Calu3 (cell line): ENCODE data around the gene LTA4H. TPM values are rescaled to one million over a fixed set of nuclear protein-coding genes. Genes with fewer than 3 reads are reported as not detected.

Experiments used
- BruUV-seq: library from RNA; stranded (reverse); fragments of 400-500 nt; replicated peaks from 2 replicates; lab custom pipeline; 2021; lab: Mats Ljungman, UMichigan
- CTCF ChIA-PET: fragments of 300-600 bp; sonication (Branson Sonifier 250); formaldehyde crosslinking; loops from one replicate; lab custom pipeline; 2022; ENCODE audit warnings: antibody characterized with exemption; lab: Charles Lee
- DNase-seq: peaks from one replicate; pipeline ENCODE4 v3.0.0; 2022
- H3K27ac Mint-ChIP-seq: one replicate; pipeline ENCODE4 v1.8.0; 2022; ENCODE audit warnings: mixed read lengths; ENCODE audit not compliant: unreplicated experiment
- H3K27me3 Mint-ChIP-seq: one replicate; pipeline ENCODE4 v1.8.0; 2022; ENCODE audit warnings: mixed read lengths; ENCODE audit not compliant: unreplicated experiment
- H3K36me3 Mint-ChIP-seq: one replicate; pipeline ENCODE4 v1.8.0; 2022; ENCODE audit warnings: mild to moderate bottlenecking, moderate library complexity, mixed read lengths; ENCODE audit not compliant: insufficient read depth, unreplicated experiment
- H3K4me1 Mint-ChIP-seq: one replicate; pipeline ENCODE4 v1.8.0; 2022; ENCODE audit warnings: mild to moderate bottlenecking, low read depth, mixed read lengths; ENCODE audit not compliant: unreplicated experiment
- H3K4me3 Mint-ChIP-seq: one replicate; pipeline ENCODE4 v1.8.0; 2022; ENCODE audit warnings: mild to moderate bottlenecking, low read depth, moderate library complexity, mixed read lengths; ENCODE audit not compliant: unreplicated experiment
- H3K9me3 Mint-ChIP-seq: one replicate; pipeline ENCODE4 v1.8.0; 2022; ENCODE audit warnings: low read depth, mixed read lengths; ENCODE audit not compliant: unreplicated experiment
- intact Hi-C: fragments of 100-400 bp; cut with micrococcal nuclease; formaldehyde crosslinking; loops from one replicate; pipeline ENCODE4 v1.10.0; 2022; ENCODE audit not compliant: unreplicated experiment
- total RNA-seq: library from RNA; stranded (reverse); gene quantifications from 2 replicates; pipeline ENCODE4 v1.2.3, GENCODE V29; 2022
- TF ChIP-seq, protein P1 (sequence below): fragments of 200-600 bp; IDR thresholded peaks from one replicate; pipeline ENCODE4 v1.8.0; 2022; ENCODE audit warnings: antibody characterized with exemption; ENCODE audit not compliant: unreplicated experiment

Gene LTA4H
- total RNA-seq, 1 experiment from 2014 or later = 105 TPM

DNA sequence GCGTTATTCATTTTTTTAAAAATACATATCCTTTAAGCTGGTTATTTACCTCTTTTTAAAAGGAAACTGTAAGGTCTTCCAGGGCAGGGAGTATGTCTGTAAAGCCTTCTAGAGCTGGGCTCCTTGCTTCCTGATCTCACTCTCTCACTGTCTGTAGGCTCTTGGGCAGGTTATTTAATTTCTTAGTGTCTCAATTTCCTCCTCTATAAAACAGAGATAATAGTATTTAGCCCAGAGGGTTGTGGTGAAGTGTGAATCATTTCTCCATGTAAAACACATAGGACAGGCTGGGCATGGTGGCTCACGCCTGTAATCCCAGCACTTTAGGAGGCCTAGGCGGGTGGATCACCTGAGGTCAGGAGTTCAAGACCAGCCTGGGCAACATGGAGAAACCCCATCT, 25.9 kb upstream of the LTA4H start:
- H3K36me3 Mint-ChIP-seq = no peaks in the 10 kb centered on the region
- no TSS peak for BruUV-seq
- TF ChIP-seq, protein P1, sequence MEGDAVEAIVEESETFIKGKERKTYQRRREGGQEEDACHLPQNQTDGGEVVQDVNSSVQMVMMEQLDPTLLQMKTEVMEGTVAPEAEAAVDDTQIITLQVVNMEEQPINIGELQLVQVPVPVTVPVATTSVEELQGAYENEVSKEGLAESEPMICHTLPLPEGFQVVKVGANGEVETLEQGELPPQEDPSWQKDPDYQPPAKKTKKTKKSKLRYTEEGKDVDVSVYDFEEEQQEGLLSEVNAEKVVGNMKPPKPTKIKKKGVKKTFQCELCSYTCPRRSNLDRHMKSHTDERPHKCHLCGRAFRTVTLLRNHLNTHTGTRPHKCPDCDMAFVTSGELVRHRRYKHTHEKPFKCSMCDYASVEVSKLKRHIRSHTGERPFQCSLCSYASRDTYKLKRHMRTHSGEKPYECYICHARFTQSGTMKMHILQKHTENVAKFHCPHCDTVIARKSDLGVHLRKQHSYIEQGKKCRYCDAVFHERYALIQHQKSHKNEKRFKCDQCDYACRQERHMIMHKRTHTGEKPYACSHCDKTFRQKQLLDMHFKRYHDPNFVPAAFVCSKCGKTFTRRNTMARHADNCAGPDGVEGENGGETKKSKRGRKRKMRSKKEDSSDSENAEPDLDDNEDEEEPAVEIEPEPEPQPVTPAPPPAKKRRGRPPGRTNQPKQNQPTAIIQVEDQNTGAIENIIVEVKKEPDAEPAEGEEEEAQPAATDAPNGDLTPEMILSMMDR = no peak
- peaks cover 2% of the 10 kb centered on the region for H3K9me3 Mint-ChIP-seq
- no peak overlapping the region for H3K27ac Mint-ChIP-seq
- no peak overlapping the region for H3K4me3 Mint-ChIP-seq
- intact Hi-C loops = no loop called here
- H3K4me1 Mint-ChIP-seq = no peaks in the 10 kb centered on the region
- no peaks in the 10 kb centered on the region for H3K27me3 Mint-ChIP-seq
- no peak for DNase-seq
- CTCF ChIA-PET = interaction anchor here (1.3 to 1.8 kb wide), 2 partner anchors 154 to 455 kb away, joined by 3 to 8 read pairs; no protein-coding TSS in a partner anchor

DNA sequence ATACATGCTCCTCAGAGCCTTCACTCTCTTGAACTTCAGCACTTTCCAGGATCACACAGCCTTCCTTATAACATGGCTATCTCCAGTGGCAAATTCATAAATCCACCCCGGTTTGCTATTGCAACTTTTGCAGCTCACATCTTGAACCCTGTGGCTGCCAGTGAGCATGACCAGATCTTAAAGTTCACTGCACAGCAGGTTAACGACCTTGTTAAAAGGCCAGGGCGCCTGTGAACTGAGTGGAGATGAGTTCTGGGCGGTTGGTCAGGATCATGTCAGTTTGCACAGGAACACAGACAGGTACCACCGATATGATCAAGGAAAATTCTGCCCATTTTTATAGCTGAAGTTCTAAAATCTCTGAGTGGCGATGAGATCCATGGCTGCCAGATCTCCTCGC, 24.7 kb upstream of the LTA4H start:
- H3K27ac Mint-ChIP-seq = no peak overlapping the region

DNA sequence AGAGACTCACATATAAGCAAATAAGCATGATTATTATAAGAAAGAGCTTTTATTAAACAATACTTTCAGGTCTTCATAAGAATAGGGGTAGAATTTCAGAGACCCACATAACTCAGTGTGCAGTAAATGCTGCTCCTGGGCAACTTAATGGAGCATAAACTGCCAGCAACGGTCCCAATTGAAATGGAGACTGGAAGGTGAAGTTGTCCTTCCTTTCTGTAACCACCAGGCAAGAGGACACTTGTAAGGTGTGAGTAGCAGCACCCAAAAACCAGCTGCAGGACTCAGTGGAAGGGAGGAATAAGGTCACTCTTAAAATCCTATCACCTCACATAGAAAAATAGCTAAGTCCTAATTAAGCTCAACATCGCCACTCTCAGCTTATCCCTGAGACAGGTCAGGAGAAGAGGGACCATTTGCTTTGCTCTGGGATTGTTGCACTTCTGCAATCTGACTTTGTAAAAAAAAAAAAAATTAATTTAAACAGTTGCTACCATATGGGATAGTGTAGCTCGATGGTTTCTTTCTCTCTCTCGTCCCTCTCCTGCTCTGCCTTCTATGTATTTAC, 22.7 kb upstream of the LTA4H start:
- H3K4me1 Mint-ChIP-seq = no peaks in the 10 kb centered on the region
- intact Hi-C loops = loop anchor here (1.0 kb wide), 1 partner anchor 43 kb away; no protein-coding TSS in a partner anchor
- no peak overlapping the region for H3K4me3 Mint-ChIP-seq
- CTCF ChIA-PET = interaction anchor here (0.6 to 1.3 kb wide), 7 partner anchors 22 to 212 kb away, joined by 3 to 13 read pairs (median 6); partner anchors contain the start of gene LTA4H
- TF ChIP-seq, protein P1 = no peak
- peaks cover 2% of the 10 kb centered on the region for H3K9me3 Mint-ChIP-seq
- no peaks in the 10 kb centered on the region for H3K27me3 Mint-ChIP-seq
- H3K36me3 Mint-ChIP-seq = no peaks in the 10 kb centered on the region
- BruUV-seq = no TSS peak
- DNase-seq = no peak
- H3K27ac Mint-ChIP-seq = no peak overlapping the region

More for the DNA sequence above, 24.7 kb upstream of the LTA4H start:
- peaks cover 2% of the 10 kb centered on the region for H3K9me3 Mint-ChIP-seq
- TF ChIP-seq, protein P1 = no peak
- intact Hi-C loops = no loop called here
- no TSS peak for BruUV-seq
- no peak for DNase-seq
- no peaks in the 10 kb centered on the region for H3K27me3 Mint-ChIP-seq
- CTCF ChIA-PET = interaction anchor here (1.8 kb wide), 1 partner anchor 13 kb away, joined by 4 read pairs; no protein-coding TSS in a partner anchor
- no peaks in the 10 kb centered on the region for H3K4me1 Mint-ChIP-seq
- H3K36me3 Mint-ChIP-seq = no peaks in the 10 kb centered on the region
- no peak overlapping the region for H3K4me3 Mint-ChIP-seq

DNA sequence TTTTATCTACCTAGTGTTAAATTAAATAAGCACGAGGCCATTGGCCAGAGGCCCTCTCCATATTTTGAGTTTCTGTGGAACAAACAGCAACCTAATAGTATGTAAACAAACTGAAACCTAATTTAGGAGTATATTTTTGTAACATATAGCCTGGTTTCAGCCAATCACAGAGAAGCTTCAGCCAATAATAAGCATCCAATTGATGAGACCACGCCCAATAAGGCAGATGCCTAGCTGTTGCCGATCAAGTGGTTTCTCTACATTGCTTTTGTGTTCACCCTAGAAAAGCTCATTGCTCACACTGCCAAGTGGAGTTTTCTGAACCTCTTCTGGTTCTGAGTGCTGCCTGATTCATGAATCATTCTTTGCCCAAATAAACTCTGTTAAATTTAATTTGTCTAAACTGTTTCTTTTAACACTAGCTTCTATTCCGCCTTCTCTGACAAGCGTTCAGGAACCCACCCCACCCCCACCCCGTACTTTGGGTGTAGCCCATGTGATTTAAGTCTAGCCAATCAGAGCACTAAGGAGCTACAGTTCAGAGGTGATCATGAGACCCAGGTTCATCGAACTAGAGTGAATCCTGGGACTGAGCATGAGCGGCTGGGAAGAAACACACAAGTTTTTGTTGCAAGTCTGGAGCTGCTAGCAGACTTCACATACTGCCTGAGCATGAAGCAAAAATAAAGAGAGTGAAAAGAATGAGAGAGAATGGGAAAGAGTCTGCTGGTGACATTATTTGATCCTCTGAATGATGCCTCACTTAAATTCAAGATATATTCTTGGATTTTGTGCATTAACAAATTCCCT, 21.5 kb upstream of the LTA4H start:
- H3K4me3 Mint-ChIP-seq = no peak overlapping the region
- BruUV-seq = no TSS peak
- CTCF ChIA-PET = interaction anchor here (0.8 to 1.3 kb wide), 2 partner anchors 21 to 158 kb away, joined by 3 to 6 read pairs; partner anchors contain the start of gene LTA4H
- no peak for DNase-seq
- H3K27ac Mint-ChIP-seq = no peak overlapping the region
- H3K9me3 Mint-ChIP-seq = peaks cover 2% of the 10 kb centered on the region
- H3K4me1 Mint-ChIP-seq = no peaks in the 10 kb centered on the region
- TF ChIP-seq, protein P1 = no peak
- intact Hi-C loops = no loop called here
- H3K36me3 Mint-ChIP-seq = no peaks in the 10 kb centered on the region
- H3K27me3 Mint-ChIP-seq = no peaks in the 10 kb centered on the region
